H1 (cell line): ENCODE measurements around the gene SLC25A30. TPM values are rescaled to one million over a fixed set of nuclear protein-coding genes. Genes with fewer than 3 reads are reported as not detected.

ENCODE experiments used
- CHD7 ChIP-seq: fragments of 300-600 bp; sonication (generic); IDR thresholded peaks from 2 replicates; pipeline ENCODE4 v1.7.1; 2012; ENCODE audit warnings: low read length, moderate library complexity, mild to moderate bottlenecking, inconsistent platforms; ENCODE audit not compliant: insufficient replicate concordance
- EZH2 ChIP-seq: fragments of 200-600 bp; sonication (generic); IDR thresholded peaks from 2 replicates; pipeline ENCODE4 v1.7.1; 2012; ENCODE audit warnings: low read depth, mild to moderate bottlenecking, moderate library complexity, low read length, inconsistent platforms; ENCODE audit not compliant: severe bottlenecking
- polyA plus RNA-seq, 7 experiments: library from polyadenylated mRNA; depleted of rRNA in 3 of 7; stranded (reverse) in 5 of 7; unstranded in 2 of 7; fragments of >200 nt in 5 of 7; fragments of 200-250 nt in 2 of 7; gene quantifications; 1 replicate in 5 of 7; 2 replicates in 1 of 7; 4 replicates in 1 of 7; pipeline versions ENCODE4 v1.2.1 to v1.2.3, GENCODE V29; 2011 to 2013; ENCODE audit warnings: missing spikeins in 2 of 7, mixed read lengths in 2 of 7
- total RNA-seq: library from RNA; stranded (reverse); fragmentation: NEBNext Ultra II Directional; extraction: Animal tissue kit (Norgen Biotek cat#: 25700); gene quantifications from 2 replicates; pipeline ENCODE4 v1.2.1, GENCODE V29; 2021

The SLC25A30 gene
- total and polyA plus RNA-seq, 2 of the 8 experiments (the other 6 are each of a cell fraction or from before 2014, with no cell fraction given) = 2.1 to 8.7 TPM

- TF ChIP-seq CHD7 (no peak), EZH2 (no peak)
Measured at GRCh38 chr13:45368571-45368970, 49.6 kb downstream of the SLC25A30 start (continued).
